WTC11 (cell line): Measurements from ENCODE around the gene PITPNM1. TPM values are rescaled to one million over a fixed set of nuclear protein-coding genes. Genes with fewer than 3 reads are reported as not detected.

Experiments used
- ATAC-seq: fragments of 200-7000 bp; cut with Tn5 transposase; 2 replicates; pipeline ENCODE4 v1.10.0; 2021; ENCODE audit warnings: mild to moderate bottlenecking, moderate library complexity
- Bru-seq: library from RNA; stranded (reverse); fragments of 400-500 nt; gene quantifications from one replicate; lab custom pipeline; 2021; lab: Mats Ljungman, UMichigan
- CTCF ChIA-PET: fragments of 300-600 bp; sonication (Branson Sonifier 250); formaldehyde crosslinking; loops from one replicate; lab custom pipeline; 2021; ENCODE audit warnings: antibody characterized with exemption; lab: Charles Lee
- POLR2A ChIA-PET: fragments of 350-600 bp; sonication (Branson Sonifier 250); formaldehyde crosslinking; loops from one replicate; lab custom pipeline; 2021; ENCODE audit warnings: antibody characterized with exemption; lab: Charles Lee
- DNase-seq: peaks from one replicate; pipeline ENCODE4 v3.0.0; 2021; ENCODE audit warnings: low spot score
- H3K27ac Mint-ChIP-seq: 2 replicates; pipeline ENCODE4 v1.8.0; 2021; ENCODE audit warnings: mixed read lengths
- H3K27me3 Mint-ChIP-seq: 2 replicates; pipeline ENCODE4 v1.8.0; 2021; ENCODE audit warnings: low read depth, mild to moderate bottlenecking, moderate library complexity, mixed read lengths
- H3K36me3 Mint-ChIP-seq: 2 replicates; pipeline ENCODE4 v1.8.0; 2021; ENCODE audit warnings: mixed read lengths
- H3K4me1 Mint-ChIP-seq: 2 replicates; pipeline ENCODE4 v1.8.0; 2022; ENCODE audit warnings: mixed read lengths
- H3K4me3 Mint-ChIP-seq: 2 replicates; pipeline ENCODE4 v1.8.0; 2021; ENCODE audit warnings: mild to moderate bottlenecking, moderate library complexity, mixed read lengths
- H3K9me3 Mint-ChIP-seq: 2 replicates; pipeline ENCODE4 v1.8.0; 2021; ENCODE audit warnings: mixed read lengths
- ATF1 ChIP-seq: sonication (generic); formaldehyde crosslinking; IDR thresholded peaks from 2 replicates; pipeline ENCODE4 v1.8.1; 2023; ENCODE audit warnings: mild to moderate bottlenecking, moderate library complexity, missing genetic modification reagents
- E2F4 ChIP-seq: sonication (generic); formaldehyde crosslinking; IDR thresholded peaks from 2 replicates; pipeline ENCODE4 v1.8.1; 2022; ENCODE audit warnings: low read depth, mild to moderate bottlenecking, moderate library complexity, missing genetic modification reagents, borderline replicate concordance
- E2F5 ChIP-seq: sonication (generic); formaldehyde crosslinking; IDR thresholded peaks from 2 replicates; pipeline ENCODE4 v1.8.1; 2022; ENCODE audit warnings: mild to moderate bottlenecking, moderate library complexity, missing genetic modification reagents
- ESRRA ChIP-seq: sonication (generic); formaldehyde crosslinking; IDR thresholded peaks from 2 replicates; pipeline ENCODE4 v1.8.1; 2022; ENCODE audit warnings: mild to moderate bottlenecking, missing genetic modification reagents, borderline replicate concordance
- ETV6 ChIP-seq: sonication (generic); formaldehyde crosslinking; IDR thresholded peaks from 2 replicates; pipeline ENCODE4 v1.8.1; 2022; ENCODE audit warnings: mild to moderate bottlenecking, missing genetic modification reagents
- FOXJ3 ChIP-seq: sonication (generic); formaldehyde crosslinking; IDR thresholded peaks from 2 replicates; pipeline ENCODE4 v1.9.0; 2021; ENCODE audit warnings: missing genetic modification reagents, mild to moderate bottlenecking, borderline replicate concordance
- FOXK1 ChIP-seq: sonication (generic); formaldehyde crosslinking; IDR thresholded peaks from 2 replicates; pipeline ENCODE4 v1.8.0; 2022; ENCODE audit warnings: mild to moderate bottlenecking, moderate library complexity, missing genetic modification reagents
- FOXP1 ChIP-seq: sonication (generic); formaldehyde crosslinking; IDR thresholded peaks from 2 replicates; pipeline ENCODE4 v1.8.0; 2022; ENCODE audit warnings: missing genetic modification reagents, mild to moderate bottlenecking, moderate library complexity, borderline replicate concordance
- GRHL2 ChIP-seq: fragments of 250-450 bp; sonication (Bioruptor Pico); IDR thresholded peaks from 2 replicates; pipeline ENCODE4 v1.8.0; 2022; ENCODE audit warnings: mild to moderate bottlenecking, moderate library complexity; ENCODE audit not compliant: insufficient replicate concordance, severe bottlenecking
- JUN ChIP-seq: sonication (generic); formaldehyde crosslinking; IDR thresholded peaks from 2 replicates; pipeline ENCODE4 v1.8.0; 2023; ENCODE audit warnings: mild to moderate bottlenecking, missing genetic modification reagents
- NFATC4 ChIP-seq: fragments of 250-450 bp; sonication (Bioruptor Pico); IDR thresholded peaks from 2 replicates; pipeline ENCODE4 v1.9.0; 2021; ENCODE audit warnings: mild to moderate bottlenecking
- NFYB ChIP-seq: sonication (generic); formaldehyde crosslinking; conservative IDR thresholded peaks from 2 replicates; pipeline ENCODE4 v1.8.0; 2022; ENCODE audit warnings: low read depth, missing genetic modification reagents
- NR1H2 ChIP-seq: sonication (generic); formaldehyde crosslinking; IDR thresholded peaks from 2 replicates; pipeline ENCODE4 v1.9.0; 2021; ENCODE audit warnings: mild to moderate bottlenecking, moderate library complexity, missing genetic modification reagents
- OVOL2 ChIP-seq: fragments of 250-450 bp; sonication (Bioruptor Pico); IDR thresholded peaks from 2 replicates; pipeline ENCODE4 v1.9.0; 2021; ENCODE audit warnings: mild to moderate bottlenecking, borderline replicate concordance
- SMAD3 ChIP-seq: sonication (generic); formaldehyde crosslinking; IDR thresholded peaks from 2 replicates; pipeline ENCODE4 v1.8.0; 2022; ENCODE audit warnings: missing genetic modification reagents, mild to moderate bottlenecking, borderline replicate concordance
- SOX15 ChIP-seq: fragments of 250-450 bp; sonication (Bioruptor Pico); IDR thresholded peaks from 2 replicates; pipeline ENCODE4 v1.9.0; 2021; ENCODE audit warnings: mild to moderate bottlenecking
- SP1 ChIP-seq: sonication (generic); formaldehyde crosslinking; conservative IDR thresholded peaks from 2 replicates; pipeline ENCODE4 v1.8.1; 2022; ENCODE audit warnings: missing genetic modification reagents
- TEAD4 ChIP-seq: sonication (generic); formaldehyde crosslinking; IDR thresholded peaks from 2 replicates; pipeline ENCODE4 v1.8.0; 2022; ENCODE audit warnings: mild to moderate bottlenecking, missing genetic modification reagents
- USF2 ChIP-seq: sonication (generic); formaldehyde crosslinking; IDR thresholded peaks from 2 replicates; pipeline ENCODE4 v1.8.1; 2023; ENCODE audit warnings: mild to moderate bottlenecking, missing genetic modification reagents, moderate library complexity
- ZBTB21 ChIP-seq: sonication (generic); formaldehyde crosslinking; IDR thresholded peaks from 2 replicates; pipeline ENCODE4 v1.8.1; 2023; ENCODE audit warnings: mild to moderate bottlenecking, missing genetic modification reagents, borderline replicate concordance
- ZBTB43 ChIP-seq: sonication (generic); formaldehyde crosslinking; IDR thresholded peaks from 2 replicates; pipeline ENCODE4 v1.8.1; 2023; ENCODE audit warnings: mild to moderate bottlenecking, missing genetic modification reagents
- ZNF121 ChIP-seq: sonication (generic); formaldehyde crosslinking; IDR thresholded peaks from 2 replicates; pipeline ENCODE4 v1.8.0; 2023; ENCODE audit warnings: missing genetic modification reagents
- ZNF219 ChIP-seq: sonication (generic); formaldehyde crosslinking; IDR thresholded peaks from 2 replicates; pipeline ENCODE4 v1.8.0; 2023; ENCODE audit warnings: missing genetic modification reagents, mild to moderate bottlenecking, borderline replicate concordance
- ZNF263 ChIP-seq: sonication (generic); formaldehyde crosslinking; IDR thresholded peaks from 2 replicates; pipeline ENCODE4 v1.8.1; 2022; ENCODE audit warnings: low read depth, mild to moderate bottlenecking, moderate library complexity, missing genetic modification reagents
- ZNF317 ChIP-seq: sonication (generic); formaldehyde crosslinking; IDR thresholded peaks from 2 replicates; pipeline ENCODE4 v1.8.1; 2023; ENCODE audit warnings: low read depth, mild to moderate bottlenecking, moderate library complexity, missing genetic modification reagents, borderline replicate concordance
- ZNF416 ChIP-seq: fragments of 250-450 bp; sonication (Bioruptor Pico); IDR thresholded peaks from 2 replicates; pipeline ENCODE4 v1.9.0; 2021; ENCODE audit warnings: mild to moderate bottlenecking, inconsistent platforms
- ZNF671 ChIP-seq: fragments of 250-450 bp; sonication (Bioruptor Pico); IDR thresholded peaks from 2 replicates; pipeline ENCODE4 v1.8.0; 2021; ENCODE audit warnings: mild to moderate bottlenecking
- long read RNA-seq, 3 experiments: library from RNA in 1 of 3; library from capped mRNA in 1 of 3; library from polyadenylated mRNA in 1 of 3; unstranded in 2 of 3; stranded (forward) in 1 of 3; transcript quantifications; one replicate each; pipeline ENCODE4 v2.0.0, GENCODE V29; 2021
- total RNA-seq: library from RNA; stranded (reverse); gene quantifications from 3 replicates; pipeline ENCODE4 v1.2.3, GENCODE V29; 2021
- TF ChIP-seq, protein P1 (sequence below): sonication (generic); formaldehyde crosslinking; IDR thresholded peaks from 2 replicates; pipeline ENCODE4 v1.8.1; 2023; ENCODE audit warnings: mild to moderate bottlenecking, missing genetic modification reagents, moderate library complexity
- TF ChIP-seq, protein P2 (sequence below): sonication (generic); formaldehyde crosslinking; IDR thresholded peaks from 2 replicates; pipeline ENCODE4 v1.8.1; 2023; ENCODE audit warnings: mild to moderate bottlenecking, moderate library complexity, missing genetic modification reagents
- TF ChIP-seq, protein P3 (sequence below): sonication (generic); formaldehyde crosslinking; conservative IDR thresholded peaks from 2 replicates; pipeline ENCODE4 v1.8.1; 2022; ENCODE audit warnings: mild to moderate bottlenecking, missing genetic modification reagents

PITPNM1 gene
- total RNA-seq (51.3 to 55.4 TPM (median 51.8 TPM) in 3 replicates), Bru-seq, nascent RNA (percentile 38 among the genes with signal in this experiment)
- long read RNA-seq, experiment 1, full-length matches to known transcripts: 118 of 207 reads
- long read RNA-seq, experiment 1, partial matches to known transcripts: 38 of 207 reads
- long read RNA-seq, experiment 1, other reads (novel, unspliced or antisense): 51 of 207 reads
- long read RNA-seq, experiment 2, partial matches to known transcripts: 33 of 53 reads
- long read RNA-seq, experiment 2, other reads (novel, unspliced or antisense): 20 of 53 reads
- long read RNA-seq, experiment 3: 0 reads

- Mint-ChIP-seq H3K9me3 (no peaks in the 10 kb centered on the region), H3K36me3 (peaks cover 2% of the 10 kb centered on the region; the same call in 1 of the 2 replicates), H3K4me3 (peak within 1 kb of the TSS; percentile 83), H3K27ac (peak within 1 kb of the TSS; percentile 91), H3K4me1 (peaks cover 29% of the 10 kb centered on the region), H3K27me3 (peaks cover 12% of the 10 kb centered on the region)
- POLR2A ChIA-PET: no interaction called here
- DNase-seq (peak; percentile 78), ATAC-seq (peak; percentile 5)
- CTCF ChIA-PET: interaction anchor here (0.6 to 1.2 kb wide), 5 partner anchors 37 to 130 kb away, joined by 3 to 9 read pairs (median 3); partner anchors contain the start of genes GSTP1, PPP1CA and RAD9A
- TF ChIP-seq, protein P1, sequence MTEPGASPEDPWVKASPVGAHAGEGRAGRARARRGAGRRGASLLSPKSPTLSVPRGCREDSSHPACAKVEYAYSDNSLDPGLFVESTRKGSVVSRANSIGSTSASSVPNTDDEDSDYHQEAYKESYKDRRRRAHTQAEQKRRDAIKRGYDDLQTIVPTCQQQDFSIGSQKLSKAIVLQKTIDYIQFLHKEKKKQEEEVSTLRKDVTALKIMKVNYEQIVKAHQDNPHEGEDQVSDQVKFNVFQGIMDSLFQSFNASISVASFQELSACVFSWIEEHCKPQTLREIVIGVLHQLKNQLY (CRISPR knock-in tag): no peak
- TF ChIP-seq FOXP1 (CRISPR knock-in tag): peak; percentile 39; the same call in 1 of the 2 replicates
- no peak for TF ChIP-seq GRHL2 (CRISPR knock-in tag)
- no peak for TF ChIP-seq ZBTB21 (CRISPR knock-in tag)
- TF ChIP-seq ESRRA (CRISPR knock-in tag): no peak
- TF ChIP-seq ZBTB43 (CRISPR knock-in tag): no peak
- TF ChIP-seq E2F5: no peak
- no peak; the same call in 1 of the 2 replicates for TF ChIP-seq FOXK1 (CRISPR knock-in tag)
- TF ChIP-seq JUN: no peak
- no peak for TF ChIP-seq ZNF317 (CRISPR knock-in tag)
- no peak for TF ChIP-seq ETV6 (CRISPR knock-in tag)
- no peak for TF ChIP-seq ATF1 (CRISPR knock-in tag)
- no peak for TF ChIP-seq ZNF121
- no peak for TF ChIP-seq NFATC4 (CRISPR knock-in tag)
- TF ChIP-seq ZNF671 (CRISPR knock-in tag): no peak
- TF ChIP-seq, protein P2, sequence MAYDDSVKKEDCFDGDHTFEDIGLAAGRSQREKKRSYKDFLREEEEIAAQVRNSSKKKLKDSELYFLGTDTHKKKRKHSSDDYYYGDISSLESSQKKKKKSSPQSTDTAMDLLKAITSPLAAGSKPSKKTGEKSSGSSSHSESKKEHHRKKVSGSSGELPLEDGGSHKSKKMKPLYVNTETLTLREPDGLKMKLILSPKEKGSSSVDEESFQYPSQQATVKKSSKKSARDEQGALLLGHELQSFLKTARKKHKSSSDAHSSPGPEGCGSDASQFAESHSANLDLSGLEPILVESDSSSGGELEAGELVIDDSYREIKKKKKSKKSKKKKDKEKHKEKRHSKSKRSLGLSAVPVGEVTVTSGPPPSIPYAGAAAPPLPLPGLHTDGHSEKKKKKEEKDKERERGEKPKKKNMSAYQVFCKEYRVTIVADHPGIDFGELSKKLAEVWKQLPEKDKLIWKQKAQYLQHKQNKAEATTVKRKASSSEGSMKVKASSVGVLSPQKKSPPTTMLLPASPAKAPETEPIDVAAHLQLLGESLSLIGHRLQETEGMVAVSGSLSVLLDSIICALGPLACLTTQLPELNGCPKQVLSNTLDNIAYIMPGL: peak; percentile 55; the same call in 1 of the 2 replicates
- no peak for TF ChIP-seq SMAD3
- TF ChIP-seq NR1H2 (CRISPR knock-in tag): no peak
- 0 out of 2 replicates have a peak, but pooled peaks have one; percentile 40 for TF ChIP-seq E2F4 (CRISPR knock-in tag)
- TF ChIP-seq ZNF416 (CRISPR knock-in tag): no peak
- TF ChIP-seq OVOL2 (CRISPR knock-in tag): no peak
- TF ChIP-seq ZNF263 (CRISPR knock-in tag): no peak
- TF ChIP-seq ZNF219: no peak
- no peak for TF ChIP-seq NFYB
- TF ChIP-seq, protein P3, sequence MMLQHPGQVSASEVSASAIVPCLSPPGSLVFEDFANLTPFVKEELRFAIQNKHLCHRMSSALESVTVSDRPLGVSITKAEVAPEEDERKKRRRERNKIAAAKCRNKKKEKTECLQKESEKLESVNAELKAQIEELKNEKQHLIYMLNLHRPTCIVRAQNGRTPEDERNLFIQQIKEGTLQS (CRISPR knock-in tag): no peak
- no peak for TF ChIP-seq SOX15 (CRISPR knock-in tag)
- TF ChIP-seq TEAD4: no peak
- 0 out of 2 replicates have a peak, but pooled peaks have one; percentile 31 for TF ChIP-seq SP1 (CRISPR knock-in tag)
- no peak for TF ChIP-seq FOXJ3 (CRISPR knock-in tag)
- 0 out of 2 replicates have a peak, but pooled peaks have one; percentile 17 for TF ChIP-seq USF2 (CRISPR knock-in tag)
Observed at GRCh38 chr11:67504950-67505581, at the start of gene PITPNM1. PITPNM1 (minus strand) TSS chr11:67505363; CDS start chr11:67504180, 1,183 bp downstream.
